ENCODE measurements around the gene MMD2.

DNA sequence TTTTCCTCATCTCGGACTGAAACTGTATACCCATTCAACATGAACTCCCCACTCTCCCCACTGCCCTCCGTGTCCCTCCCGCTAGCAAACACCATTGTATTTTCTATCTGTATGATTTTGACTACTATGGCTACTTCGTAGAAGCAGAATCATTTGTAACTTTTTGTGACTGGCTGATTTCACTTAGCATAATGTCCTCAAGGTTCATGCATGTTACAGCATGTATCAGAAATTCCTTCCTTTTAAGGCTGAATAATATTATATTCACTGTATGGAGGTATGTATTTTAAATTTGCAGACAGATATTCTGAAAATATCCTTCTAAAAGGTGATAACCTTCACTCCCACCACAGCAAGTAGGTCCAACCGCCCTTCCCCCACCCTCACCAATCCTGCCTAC is 42.9 kb upstream of the MMD2 start:
- TF ChIP-seq, protein P1, sequence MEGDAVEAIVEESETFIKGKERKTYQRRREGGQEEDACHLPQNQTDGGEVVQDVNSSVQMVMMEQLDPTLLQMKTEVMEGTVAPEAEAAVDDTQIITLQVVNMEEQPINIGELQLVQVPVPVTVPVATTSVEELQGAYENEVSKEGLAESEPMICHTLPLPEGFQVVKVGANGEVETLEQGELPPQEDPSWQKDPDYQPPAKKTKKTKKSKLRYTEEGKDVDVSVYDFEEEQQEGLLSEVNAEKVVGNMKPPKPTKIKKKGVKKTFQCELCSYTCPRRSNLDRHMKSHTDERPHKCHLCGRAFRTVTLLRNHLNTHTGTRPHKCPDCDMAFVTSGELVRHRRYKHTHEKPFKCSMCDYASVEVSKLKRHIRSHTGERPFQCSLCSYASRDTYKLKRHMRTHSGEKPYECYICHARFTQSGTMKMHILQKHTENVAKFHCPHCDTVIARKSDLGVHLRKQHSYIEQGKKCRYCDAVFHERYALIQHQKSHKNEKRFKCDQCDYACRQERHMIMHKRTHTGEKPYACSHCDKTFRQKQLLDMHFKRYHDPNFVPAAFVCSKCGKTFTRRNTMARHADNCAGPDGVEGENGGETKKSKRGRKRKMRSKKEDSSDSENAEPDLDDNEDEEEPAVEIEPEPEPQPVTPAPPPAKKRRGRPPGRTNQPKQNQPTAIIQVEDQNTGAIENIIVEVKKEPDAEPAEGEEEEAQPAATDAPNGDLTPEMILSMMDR (IDR thresholded peaks at IDR 0.05; ENCODE audit: low read length), result no peak
- TF ChIP-seq EZH2 (optimal IDR thresholded peaks at IDR 0.05; ENCODE audit: low read depth, low read length) (no peak), EZH2phosphoT487 (IDR thresholded peaks at IDR 0.05; ENCODE audit: low read length) (no peak)
